GM12873 (cell line): ENCODE measurements around the gene LRMDA.

Experiments used
- CTCF ChIP-seq: IDR thresholded peaks from 2 replicates; pipeline ENCODE4 v1.5.1; 2012; ENCODE audit warnings: low read depth, mild to moderate bottlenecking, moderate library complexity, low read length, control low read depth; ENCODE audit not compliant: insufficient read depth; ENCODE audit errors: missing control alignments

Gene LRMDA

GRCh38 chr10:76044751-76045150 lies 613.3 kb downstream of the LRMDA start:
- no peak for TF ChIP-seq CTCF

- TF ChIP-seq CTCF: no peak
Measured at GRCh38 chr10:76045174-76045573, 613.8 kb downstream of the LRMDA start.

GRCh38 chr10:76047521-76047920 lies 616.1 kb downstream of the LRMDA start:
- no peak for TF ChIP-seq CTCF

GRCh38 chr10:76049581-76050290 lies 618.3 kb downstream of the LRMDA start:
- TF ChIP-seq CTCF: no peak

- no peak for TF ChIP-seq CTCF
Measured at GRCh38 chr10:76050291-76050625, 618.8 kb downstream of the LRMDA start.

GRCh38 chr10:76051007-76051936 lies 619.8 kb downstream of the LRMDA start:
- no peak for TF ChIP-seq CTCF

- no peak for TF ChIP-seq CTCF
Measured at GRCh38 chr10:76052682-76053503, 621.5 kb downstream of the LRMDA start.
